Urothelium cell line (cell line): ENCODE data around the gene PINLYP.
"Not testable (repeated sequence)": the region's sequence is repeated elsewhere in the genome, so short reads cannot be mapped to it uniquely, and the experiment has no call there.

Experiments used
- DNase-seq: peaks from one replicate; pipeline ENCODE4 v3.0.0; 2011; ENCODE audit warnings: low spot score, mixed read lengths
- FAIRE-seq: peaks from 2 replicates; lab custom pipeline; 2011; peaks lifted over from hg19 to GRCh38; lab: Jason Lieb, UNC

PINLYP gene

GRCh38 chr19:43547926-43548325 lies 27.7 kb upstream of the PINLYP start:
- not testable (repeated sequence) for FAIRE-seq, DNase-seq

GRCh38 chr19:43548706-43549105 lies 26.9 kb upstream of the PINLYP start:
- no peak for FAIRE-seq
- DNase-seq, result no peak

- FAIRE-seq (no peak), DNase-seq (no peak)
Observed at GRCh38 chr19:43551399-43552197, 24.0 kb upstream of the PINLYP start.

GRCh38 chr19:43552198-43552450 lies 23.5 kb upstream of the PINLYP start:
- no peak for DNase-seq
- FAIRE-seq, result no peak

- FAIRE-seq, result no peak
- DNase-seq, result no peak
Observed at GRCh38 chr19:43552616-43553015, 23.0 kb upstream of the PINLYP start.

GRCh38 chr19:43553656-43554055 lies 21.9 kb upstream of the PINLYP start:
- DNase-seq (no peak), FAIRE-seq (no peak)

- no peak for DNase-seq
- FAIRE-seq, result no peak
Observed at GRCh38 chr19:43554317-43554895, 21.2 kb upstream of the PINLYP start.

GRCh38 chr19:43555185-43555770 lies 20.3 kb upstream of the PINLYP start:
- no peak for FAIRE-seq
- DNase-seq, result peak; percentile 72

- FAIRE-seq (no peak), DNase-seq (peak; percentile 33)
Observed at GRCh38 chr19:43560687-43561086, 14.9 kb upstream of the PINLYP start.

GRCh38 chr19:43561139-43561970 lies 14.2 kb upstream of the PINLYP start:
- FAIRE-seq, result no peak
- DNase-seq, result no peak

GRCh38 chr19:43562226-43562697 lies 13.3 kb upstream of the PINLYP start:
- no peak for DNase-seq
- FAIRE-seq, result no peak

- FAIRE-seq, result no peak
- peak; percentile 78 for DNase-seq
Observed at GRCh38 chr19:43562698-43563241, 12.8 kb upstream of the PINLYP start.

GRCh38 chr19:43563816-43564457 lies 11.7 kb upstream of the PINLYP start:
- no peak for FAIRE-seq
- DNase-seq, result no peak

- no peak for DNase-seq
- no peak for FAIRE-seq
Observed at GRCh38 chr19:43564800-43565199, 10.8 kb upstream of the PINLYP start.

GRCh38 chr19:43569657-43570056 lies 5.9 kb upstream of the PINLYP start:
- no peak for FAIRE-seq

GRCh38 chr19:43570174-43570791 lies 5.3 kb upstream of the PINLYP start:
- DNase-seq (no peak), FAIRE-seq (no peak)

More at GRCh38 chr19:43569657-43570056, 5.9 kb upstream of the PINLYP start:
- no peak for DNase-seq

GRCh38 chr19:43572171-43572588 lies 3.4 kb upstream of the PINLYP start:
- DNase-seq (no peak), FAIRE-seq (no peak)

GRCh38 chr19:43574424-43575155 lies 1.0 kb upstream of the PINLYP start:
- DNase-seq (peak; percentile 29), FAIRE-seq (no peak)
